DND-41 (cell line): Measurements from ENCODE around the gene IGF2.

Source experiments
- ATAC-seq: fragments of 200-7000 bp; cut with Tn5 transposase; 3 replicates; pipeline ENCODE4 v1.9.1; 2021; ENCODE audit warnings: low read depth; ENCODE audit not compliant: insufficient read depth
- DNase-seq: peaks from one replicate; pipeline ENCODE4 v3.0.0-alpha.2; 2020
- H2AFZ ChIP-seq: 2 replicates; pipeline ENCODE4 v1.6.0; 2012; ENCODE audit warnings: low read depth, low read length
- H3K27ac ChIP-seq: 2 replicates; pipeline ENCODE4 v1.5.1; 2012; ENCODE audit warnings: low read length, inconsistent platforms
- H3K27me3 ChIP-seq: fragments of 200-600 bp; sonication (generic); 2 replicates; pipeline ENCODE4 v1.6.0; 2012; ENCODE audit warnings: low read length, mild to moderate bottlenecking, inconsistent platforms; ENCODE audit not compliant: insufficient read depth, poor library complexity
- H3K36me3 ChIP-seq: 2 replicates; pipeline ENCODE4 v1.5.1; 2012; ENCODE audit warnings: low read length, inconsistent platforms; ENCODE audit not compliant: insufficient read depth
- H3K4me1 ChIP-seq: 2 replicates; pipeline ENCODE4 v1.5.1; 2012; ENCODE audit warnings: mild to moderate bottlenecking, low read length; ENCODE audit not compliant: insufficient read depth
- H3K4me2 ChIP-seq: 2 replicates; pipeline ENCODE4 v1.6.0; 2012; ENCODE audit warnings: mild to moderate bottlenecking, moderate library complexity, low read length, inconsistent platforms; ENCODE audit not compliant: insufficient read depth
- H3K4me3 ChIP-seq, 2 experiments: fragments of 200-600 bp in 1 of 2; shearing (Covaris generic) in 1 of 2; 2 replicates each; pipeline ENCODE4 v1.5.1; 2012 to 2016; ENCODE audit warnings: inconsistent platforms in 2 of 2, low read length in 2 of 2, mild to moderate bottlenecking in 2 of 2, low read depth in 1 of 2, moderate library complexity in 1 of 2
- H3K79me2 ChIP-seq: 2 replicates; pipeline ENCODE4 v1.6.0; 2012; ENCODE audit warnings: low read length, inconsistent platforms; ENCODE audit not compliant: insufficient read depth
- H3K9ac ChIP-seq: 2 replicates; pipeline ENCODE4 v1.6.0; 2012; ENCODE audit warnings: low read depth, mild to moderate bottlenecking, inconsistent platforms, low read length, moderate library complexity
- H3K9me3 ChIP-seq: 2 replicates; pipeline ENCODE4 v1.5.1; 2012; ENCODE audit warnings: low read length, moderate library complexity, mild to moderate bottlenecking, inconsistent platforms; ENCODE audit not compliant: insufficient read depth, severe bottlenecking
- H4K20me1 ChIP-seq: 2 replicates; pipeline ENCODE4 v1.6.0; 2012; ENCODE audit warnings: low read length; ENCODE audit not compliant: insufficient read depth
- EZH2 ChIP-seq: IDR thresholded peaks from 3 replicates; pipeline ENCODE4 v1.6.1; 2012; ENCODE audit warnings: borderline replicate concordance, low read depth, mild to moderate bottlenecking, moderate library complexity, low read length, inconsistent platforms; ENCODE audit not compliant: severe bottlenecking
- TF ChIP-seq, protein P1 (sequence below): IDR thresholded peaks from 2 replicates; pipeline ENCODE4 v1.5.1; 2012; ENCODE audit warnings: borderline replicate concordance, low read length, moderate library complexity, mild to moderate bottlenecking; ENCODE audit not compliant: poor library complexity, severe bottlenecking; ENCODE audit errors: extremely low read depth

Gene IGF2

DNA sequence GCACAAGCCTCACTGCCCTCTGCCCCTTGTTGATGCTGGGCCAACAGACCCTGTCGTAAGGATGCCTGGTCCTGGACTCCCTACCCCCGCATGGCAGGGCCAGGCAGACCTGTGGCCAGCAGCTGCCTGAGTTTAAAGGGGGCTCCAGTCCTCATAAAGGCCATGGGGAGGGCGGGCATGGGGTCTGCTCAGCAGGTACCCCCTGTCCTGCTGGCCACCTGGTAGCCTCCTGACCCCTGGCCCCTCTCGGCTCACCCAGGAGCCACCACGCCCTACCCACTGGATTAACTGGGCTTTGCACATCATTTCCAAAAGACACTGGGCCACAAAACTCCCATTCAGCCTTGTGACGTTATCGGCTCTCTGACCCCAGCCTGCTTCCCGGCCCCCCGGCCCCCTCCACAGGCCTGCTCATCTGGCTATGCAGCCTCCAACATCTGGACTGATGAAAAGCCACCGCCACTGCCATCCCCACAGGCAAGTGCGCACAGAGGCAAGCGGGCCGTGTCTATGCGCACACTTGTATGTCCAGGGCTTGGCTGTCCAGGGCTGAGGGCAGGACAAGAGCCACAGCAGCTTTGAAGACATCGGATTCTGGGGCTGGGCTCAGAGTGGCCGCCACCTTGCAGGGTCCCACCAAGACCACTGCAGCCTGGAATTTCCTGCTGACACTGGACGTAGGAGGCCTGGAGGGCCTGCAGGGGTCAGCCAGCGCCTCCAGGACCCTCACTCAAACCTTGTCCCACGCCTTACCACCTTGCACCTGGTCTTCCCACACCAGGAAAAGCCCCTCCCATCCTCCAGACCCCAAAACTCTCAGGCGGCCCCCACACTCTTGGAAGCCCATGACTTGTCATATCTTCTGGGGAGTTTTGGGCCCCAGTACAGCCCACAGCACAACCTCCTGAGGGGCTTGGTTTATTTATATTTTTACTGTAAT lies 48.7 kb downstream of the IGF2 start:
- no peak overlapping the region for H3K4me2 ChIP-seq
- no peak for ATAC-seq
- H2AFZ ChIP-seq: no peak overlapping the region

DNA sequence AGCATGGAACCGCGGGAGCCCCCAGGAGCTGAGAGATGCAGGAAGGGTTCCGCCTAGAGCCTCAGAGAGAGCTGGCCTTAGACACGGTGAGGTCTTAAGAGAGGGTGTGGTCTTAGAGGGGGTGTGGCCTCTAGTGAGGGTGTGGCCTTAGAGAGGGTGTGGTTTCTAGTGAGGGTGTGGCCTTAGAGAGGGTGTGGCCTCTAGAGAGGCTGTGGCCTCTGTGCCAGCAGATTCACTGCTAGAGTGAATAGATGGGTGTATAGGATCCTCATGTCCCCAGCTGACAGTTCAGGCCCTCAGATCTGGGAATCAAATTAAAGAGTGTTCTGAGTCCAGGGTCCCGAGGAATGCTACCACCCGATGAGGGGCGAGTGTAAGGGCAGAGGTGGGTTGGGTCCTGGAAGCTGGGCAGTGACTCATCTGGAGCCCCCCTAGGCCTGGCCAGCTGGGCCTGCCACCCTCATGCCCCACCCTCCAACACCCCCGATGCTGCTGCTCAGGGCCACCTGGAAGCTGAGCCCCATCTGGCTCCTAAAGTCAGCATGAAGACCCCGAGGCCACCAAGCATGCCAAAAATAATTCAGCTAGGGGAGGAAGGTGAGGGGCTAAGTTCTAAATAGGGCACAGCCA lies 49.5 kb downstream of the IGF2 start:
- Histone ChIP-seq H3K79me2 (no peaks in the 10 kb centered on the region), H3K4me3 (no peak overlapping the region), H3K36me3 (no peaks in the 10 kb centered on the region), H3K9ac (no peak overlapping the region), H3K27me3 (peaks cover 9% of the 10 kb centered on the region), H3K4me1 (peaks cover 6% of the 10 kb centered on the region), H3K9me3 (peaks cover 10% of the 10 kb centered on the region), H3K4me2 (no peak overlapping the region), H2AFZ (no peak overlapping the region), H4K20me1 (peaks cover 55% of the 10 kb centered on the region), H3K27ac (no peak overlapping the region)
- DNase-seq (peak; percentile 60), ATAC-seq (peak; percentile 53)
- no peak for TF ChIP-seq EZH2
- TF ChIP-seq, protein P1, sequence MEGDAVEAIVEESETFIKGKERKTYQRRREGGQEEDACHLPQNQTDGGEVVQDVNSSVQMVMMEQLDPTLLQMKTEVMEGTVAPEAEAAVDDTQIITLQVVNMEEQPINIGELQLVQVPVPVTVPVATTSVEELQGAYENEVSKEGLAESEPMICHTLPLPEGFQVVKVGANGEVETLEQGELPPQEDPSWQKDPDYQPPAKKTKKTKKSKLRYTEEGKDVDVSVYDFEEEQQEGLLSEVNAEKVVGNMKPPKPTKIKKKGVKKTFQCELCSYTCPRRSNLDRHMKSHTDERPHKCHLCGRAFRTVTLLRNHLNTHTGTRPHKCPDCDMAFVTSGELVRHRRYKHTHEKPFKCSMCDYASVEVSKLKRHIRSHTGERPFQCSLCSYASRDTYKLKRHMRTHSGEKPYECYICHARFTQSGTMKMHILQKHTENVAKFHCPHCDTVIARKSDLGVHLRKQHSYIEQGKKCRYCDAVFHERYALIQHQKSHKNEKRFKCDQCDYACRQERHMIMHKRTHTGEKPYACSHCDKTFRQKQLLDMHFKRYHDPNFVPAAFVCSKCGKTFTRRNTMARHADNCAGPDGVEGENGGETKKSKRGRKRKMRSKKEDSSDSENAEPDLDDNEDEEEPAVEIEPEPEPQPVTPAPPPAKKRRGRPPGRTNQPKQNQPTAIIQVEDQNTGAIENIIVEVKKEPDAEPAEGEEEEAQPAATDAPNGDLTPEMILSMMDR: no peak

More for the DNA sequence above, 48.7 kb downstream of the IGF2 start:
- H3K27ac ChIP-seq: no peak overlapping the region
- DNase-seq: no peak
- peaks cover 9% of the 10 kb centered on the region for H3K27me3 ChIP-seq
- no peaks in the 10 kb centered on the region for H3K36me3 ChIP-seq
- TF ChIP-seq, protein P1: no peak
- no peak for TF ChIP-seq EZH2
- no peaks in the 10 kb centered on the region for H3K79me2 ChIP-seq
- H3K9me3 ChIP-seq: peaks cover 7% of the 10 kb centered on the region
- peaks cover 61% of the 10 kb centered on the region for H4K20me1 ChIP-seq
- H3K4me3 ChIP-seq: no peak overlapping the region
- H3K4me1 ChIP-seq: peaks cover 6% of the 10 kb centered on the region
- H3K9ac ChIP-seq: no peak overlapping the region

DNA sequence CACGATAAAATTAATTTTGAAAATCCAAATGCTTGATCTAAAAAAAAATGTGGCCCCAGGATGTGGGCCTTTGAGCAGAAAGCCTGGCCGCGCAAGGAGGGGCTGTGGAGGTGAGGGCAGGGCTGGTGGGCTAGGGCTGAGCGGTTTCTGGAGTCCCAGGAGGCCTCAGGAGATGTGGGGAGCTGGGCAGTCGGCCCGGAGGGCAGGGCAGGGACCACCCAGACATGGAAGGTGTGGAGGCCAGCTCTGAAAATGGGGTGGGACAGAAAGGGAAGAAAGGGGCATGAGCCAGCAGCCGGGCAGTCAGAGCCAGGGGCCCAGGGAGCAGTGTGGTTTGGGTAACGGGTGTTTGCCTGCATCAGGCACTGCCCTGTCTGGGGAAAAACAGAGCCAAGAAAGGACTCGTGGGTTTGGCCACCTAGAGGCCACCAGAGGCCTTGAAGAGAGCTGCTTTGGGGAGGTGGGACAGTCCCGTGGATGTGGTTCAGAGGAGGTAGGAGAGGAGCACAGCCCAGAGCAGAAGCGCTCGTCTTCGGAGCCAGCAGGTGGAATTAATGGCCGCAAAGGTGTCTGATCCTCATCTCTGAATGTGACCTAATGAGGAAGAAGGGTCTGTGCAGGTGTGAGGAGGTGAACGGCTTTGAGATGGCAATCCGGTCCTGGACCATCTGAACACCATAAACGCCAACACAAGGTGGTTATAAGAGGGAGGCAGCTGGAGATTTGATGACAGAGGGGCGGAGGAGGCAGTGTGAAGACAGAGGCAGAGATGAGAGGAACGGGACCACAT lies 50.2 kb downstream of the IGF2 start:
- Histone ChIP-seq H3K4me2 (no peak overlapping the region), H3K27me3 (peaks cover 9% of the 10 kb centered on the region), H3K27ac (no peak overlapping the region), H4K20me1 (peaks cover 52% of the 10 kb centered on the region), H2AFZ (no peak overlapping the region), H3K9me3 (peaks cover 7% of the 10 kb centered on the region), H3K4me1 (peaks cover 6% of the 10 kb centered on the region), H3K9ac (no peak overlapping the region), H3K4me3 (no peak overlapping the region), H3K79me2 (no peaks in the 10 kb centered on the region), H3K36me3 (no peaks in the 10 kb centered on the region)
- no peak for TF ChIP-seq EZH2
- TF ChIP-seq, protein P1: peak; percentile 33
- no peak for ATAC-seq
- no peak for DNase-seq
